PFSK-1 (cell line): ENCODE measurements around the gene UBE2H.

Source experiments
- POLR2AphosphoS5 ChIP-seq: IDR thresholded peaks from 2 replicates; pipeline ENCODE4 v1.6.1; 2012; ENCODE audit warnings: low read depth, mild to moderate bottlenecking, control low read depth, low read length, moderate library complexity
- REST ChIP-seq, 2 experiments: IDR thresholded peaks; 2 replicates each; pipeline versions ENCODE4 v1.6.1 to v1.8.0; 2011 to 2012; ENCODE audit warnings: low read depth in 2 of 2, low read length in 2 of 2, control low read depth in 1 of 2, inconsistent platforms in 1 of 2, mild to moderate bottlenecking in 1 of 2, moderate library complexity in 1 of 2; ENCODE audit not compliant: insufficient read depth in 1 of 2

GRCh38 chr7:129832282-129832681 is 120.5 kb downstream of the UBE2H start:
- no peak for TF ChIP-seq REST (IDR thresholded peaks at IDR 0.05; ENCODE audit: insufficient read depth in 1 of 2, low read depth in 2 of 2, low read length in 2 of 2)
- no peak for TF ChIP-seq POLR2AphosphoS5
